ENCODE results near the gene ATP11A.

Gene ATP11A

GRCh38 chr13:112744168-112745021 lies 54.6 kb downstream of the ATP11A start:
- peak in 1 of 3 donors; percentile 10 for DNase-seq

DNA sequence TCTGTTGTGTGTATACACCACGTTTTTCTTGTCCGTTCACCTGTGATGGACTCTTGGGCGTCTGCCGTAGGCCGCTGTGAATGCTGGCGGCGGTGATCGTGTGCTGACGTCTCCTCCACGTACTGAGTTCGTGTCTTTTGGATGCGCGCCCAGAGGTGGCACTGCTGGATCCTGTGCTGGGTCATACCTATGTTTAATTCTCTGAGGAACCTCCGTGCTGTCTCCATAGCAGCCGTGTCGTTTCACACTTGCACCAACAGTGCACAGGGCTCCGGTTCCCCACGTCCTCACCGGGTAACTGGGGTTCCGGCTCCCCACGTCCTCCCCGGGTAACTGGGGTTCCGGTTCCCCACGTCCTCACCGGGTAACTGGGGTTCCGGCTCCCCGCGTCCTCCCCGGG lies 56.2 kb downstream of the ATP11A start:
- no peak for DNase-seq

GRCh38 chr13:112747256-112747655 lies 57.4 kb downstream of the ATP11A start:
- no peak for DNase-seq

GRCh38 chr13:112748947-112749735 lies 59.3 kb downstream of the ATP11A start:
- DNase-seq: no peak

- DNase-seq: no peak
Measured at GRCh38 chr13:112750570-112750969, 60.7 kb downstream of the ATP11A start.

DNA sequence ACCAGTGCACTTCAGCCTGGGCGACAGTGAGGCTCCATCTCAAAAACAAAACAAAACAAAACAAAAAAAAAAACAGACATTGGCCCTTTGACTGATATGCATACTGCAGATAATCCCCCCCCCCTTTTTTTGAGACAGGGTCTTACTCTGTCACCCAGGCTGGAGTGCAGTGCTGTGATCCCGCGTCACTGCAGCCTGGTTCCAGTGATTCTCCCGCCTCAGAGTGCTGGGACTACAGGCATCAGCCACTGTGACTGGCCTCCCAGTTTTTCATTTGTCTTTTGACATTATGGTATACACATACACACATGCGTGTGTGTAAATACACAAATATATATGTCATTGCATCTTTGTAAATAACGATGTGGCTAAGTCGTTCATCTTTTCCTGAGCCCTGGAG lies 61.8 kb downstream of the ATP11A start:
- no peak for DNase-seq

GRCh38 chr13:112752211-112752610 lies 62.4 kb downstream of the ATP11A start:
- DNase-seq: no peak

- no peak for DNase-seq
Measured at GRCh38 chr13:112752711-112753541, 63.1 kb downstream of the ATP11A start.

- DNase-seq: no peak
Measured at GRCh38 chr13:112753833-112754232, 64.0 kb downstream of the ATP11A start.

- no peak for DNase-seq
Measured at GRCh38 chr13:112754281-112755025, 64.6 kb downstream of the ATP11A start.

DNA sequence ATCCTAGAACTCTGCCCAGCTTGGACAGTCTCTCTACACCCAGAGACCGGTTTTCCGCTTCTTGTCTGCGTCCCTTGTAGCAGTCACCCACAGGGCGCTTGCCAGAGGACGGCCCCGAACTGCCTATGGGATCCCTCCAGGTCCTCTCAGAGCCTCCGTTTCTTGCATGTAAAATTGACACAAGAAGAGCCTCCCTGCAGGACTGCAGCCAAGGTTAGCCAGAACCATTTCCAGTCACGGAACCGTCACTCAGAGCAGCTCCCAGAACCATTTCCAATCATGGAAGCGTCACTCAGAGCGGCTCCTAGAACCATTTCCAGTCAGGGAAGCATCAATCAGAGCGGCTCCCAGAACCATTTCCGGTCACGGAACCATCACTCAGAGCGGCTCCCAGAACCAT lies 65.5 kb downstream of the ATP11A start:
- DNase-seq: no peak

GRCh38 chr13:112756081-112756480 lies 66.2 kb downstream of the ATP11A start:
- no peak for DNase-seq

DNA sequence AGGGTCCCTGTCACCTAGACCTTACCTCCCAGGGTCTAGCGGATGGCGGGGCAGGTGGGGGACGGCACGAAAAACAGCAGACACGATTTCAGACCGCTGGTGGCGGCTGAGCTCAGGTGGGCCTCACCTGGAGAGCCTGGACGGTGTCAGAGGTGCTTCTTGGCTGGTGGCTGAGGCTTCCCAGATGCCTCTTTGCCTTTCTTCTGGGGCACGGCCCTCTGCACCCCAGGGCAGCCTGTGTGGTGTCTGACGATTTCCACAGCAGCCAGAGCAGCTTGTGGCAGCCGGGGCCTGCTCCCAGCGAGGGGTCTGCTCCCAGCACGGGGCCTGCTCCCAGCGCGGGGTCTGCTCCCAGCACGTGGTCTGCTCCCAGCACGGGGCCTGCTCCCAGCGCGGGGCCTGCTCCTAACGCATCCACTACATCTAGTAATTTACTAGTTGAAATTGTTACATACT lies 66.7 kb downstream of the ATP11A start:
- no peak for DNase-seq

GRCh38 chr13:112756967-112757758 lies 67.3 kb downstream of the ATP11A start:
- no peak for DNase-seq

GRCh38 chr13:112757759-112758086 lies 67.9 kb downstream of the ATP11A start:
- DNase-seq: no peak

DNA sequence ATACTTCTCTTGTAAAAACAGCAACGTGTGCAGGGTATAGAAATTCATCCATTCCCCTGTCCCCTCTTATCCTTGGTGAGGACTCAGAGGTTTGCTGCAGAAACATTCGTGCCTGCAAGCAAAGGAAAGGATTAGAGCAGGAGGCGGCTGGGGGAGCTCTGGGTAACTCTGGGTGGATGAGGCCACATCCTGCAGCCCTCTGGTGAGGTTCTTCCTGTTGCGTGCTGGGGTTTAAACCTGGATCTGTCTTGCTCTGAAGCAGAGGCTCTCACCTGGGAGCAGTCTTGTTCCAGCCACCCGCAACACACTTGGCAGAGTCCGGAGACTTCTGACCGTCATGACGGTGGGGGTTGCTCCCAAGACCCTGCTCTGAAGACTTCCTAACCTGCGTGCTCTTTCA lies 69.2 kb downstream of the ATP11A start:
- no peak for DNase-seq

DNA sequence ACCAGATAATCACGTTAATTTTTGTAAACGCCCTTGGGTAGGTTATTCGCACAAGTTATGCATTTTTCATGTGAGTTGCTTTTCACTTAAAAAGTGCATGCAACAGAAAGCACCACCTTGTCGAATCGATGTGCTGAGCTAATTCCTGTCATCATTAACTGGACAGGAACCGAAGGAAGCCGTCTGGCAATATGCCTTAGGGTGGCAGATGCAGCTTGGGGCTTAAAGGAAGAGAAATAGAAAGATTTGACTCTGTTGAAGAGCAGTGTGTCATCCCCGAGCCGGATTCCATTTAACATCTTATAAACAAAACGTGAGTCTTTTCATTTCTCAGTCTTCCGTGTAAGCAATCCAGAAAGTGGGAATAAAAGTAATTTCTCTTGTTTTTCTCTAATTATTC lies 70.0 kb downstream of the ATP11A start:
- no peak for DNase-seq

GRCh38 chr13:112760435-112760834 lies 70.6 kb downstream of the ATP11A start:
- no peak for DNase-seq

DNA sequence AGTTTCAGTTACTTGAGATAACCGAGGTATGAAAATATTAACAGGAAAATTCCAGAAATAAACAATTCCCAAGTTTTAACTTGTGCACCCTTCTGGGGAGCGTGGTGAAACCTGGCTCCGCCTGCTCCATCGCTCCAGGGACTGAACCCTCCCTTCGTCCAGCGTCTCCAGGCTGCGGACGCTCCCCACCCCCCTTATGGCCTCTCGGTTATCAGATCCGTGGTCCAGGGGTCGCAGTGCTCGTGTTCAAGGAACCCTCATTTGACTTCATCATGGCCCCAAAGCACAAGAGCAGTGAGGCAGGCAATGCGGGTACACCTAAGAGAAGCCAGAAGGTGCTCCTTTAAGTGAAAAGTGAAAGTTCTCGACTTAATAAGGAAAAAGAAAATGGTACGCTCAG lies 71.1 kb downstream of the ATP11A start:
- no peak for DNase-seq

DNA sequence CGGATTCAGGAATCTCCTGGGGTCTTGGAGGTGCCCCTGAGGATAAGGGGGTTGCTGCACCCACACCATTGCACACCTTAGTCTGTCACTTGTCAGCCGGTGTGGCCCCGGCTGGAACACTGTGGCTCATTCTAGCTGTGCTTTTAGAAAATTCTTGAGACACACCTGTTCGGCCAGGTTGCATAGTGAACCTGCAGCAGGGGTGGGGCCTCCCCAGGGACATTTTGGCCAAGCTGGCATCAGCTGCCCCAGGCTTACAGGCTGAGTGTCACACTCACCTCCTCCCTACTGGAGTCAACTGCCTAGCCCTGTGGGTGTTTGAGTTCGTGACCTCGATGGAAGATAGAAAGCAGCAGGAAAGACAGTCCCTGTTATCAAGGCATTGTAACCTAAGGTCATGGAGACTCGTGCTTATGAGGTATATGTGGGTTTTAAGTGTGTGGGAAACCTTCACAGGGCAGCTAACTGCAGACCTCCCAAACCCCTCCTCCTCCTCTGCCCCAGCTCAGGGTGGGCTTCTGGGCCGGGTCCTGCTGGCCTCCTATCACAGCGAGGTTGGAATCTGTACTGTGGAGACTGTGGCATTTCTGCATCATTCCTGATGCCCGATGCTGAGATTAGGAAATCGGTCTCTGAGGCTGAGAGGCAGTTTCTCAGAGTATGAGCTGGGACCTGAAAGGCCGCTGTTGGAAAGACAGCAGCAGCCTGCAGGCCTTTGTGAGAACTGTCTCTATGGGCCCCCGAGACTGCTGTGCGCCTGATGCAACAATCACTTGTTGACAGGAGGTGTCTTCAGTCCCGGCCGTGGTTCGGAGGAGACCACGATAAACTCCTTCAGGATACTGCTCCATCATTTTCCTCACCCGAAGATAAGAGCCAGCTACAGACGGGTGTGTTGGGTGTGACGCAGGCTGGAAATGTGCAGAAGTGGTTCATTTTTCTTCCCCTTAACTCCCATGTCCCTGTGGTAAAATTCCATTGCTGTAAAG lies 72.2 kb downstream of the ATP11A start:
- DNase-seq: no peak
